Ecto neural progenitor cell (in vitro differentiated cells): ENCODE data around the gene ARID5A.
A peak's percentile ranks its signal among the peaks of the same experiment; 100 is the strongest.
"Not testable (repeated sequence)": the region's sequence is repeated elsewhere in the genome, so short reads cannot be mapped to it uniquely, and the experiment has no call there.

ENCODE experiments used
- DNase-seq: peaks from one replicate; pipeline ENCODE4 v3.0.0-alpha.2; 2018; ENCODE audit warnings: low spot score

ARID5A gene

GRCh38 chr2:96536445-96537065 lies at the start of gene ARID5A:
ARID5A (plus strand) TSS chr2:96536752; CDS start chr2:96536827, 75 bp downstream.
- peak; percentile 94 for DNase-seq

DNA sequence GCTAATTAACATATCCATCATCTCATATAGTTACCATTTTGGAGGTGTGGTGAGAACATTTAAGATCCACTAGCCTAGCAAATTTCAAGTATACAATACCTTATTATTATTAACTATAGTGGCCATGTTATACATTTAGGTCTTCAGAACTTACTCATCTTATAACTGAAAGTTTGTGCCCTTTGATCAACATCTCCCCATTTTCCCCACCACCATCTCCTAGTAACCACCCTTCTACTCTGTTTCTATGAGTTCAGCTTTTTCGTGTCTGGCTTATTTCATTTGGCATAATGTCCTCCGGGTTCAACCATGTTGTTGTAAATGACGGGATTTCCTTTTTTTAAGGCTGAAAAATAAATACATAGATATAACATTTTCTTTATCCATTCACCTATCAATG lies 47.3 kb upstream of the ARID5A start:
- DNase-seq = no peak

GRCh38 chr2:96489663-96490062 lies 46.9 kb upstream of the ARID5A start:
- DNase-seq = no peak

DNA sequence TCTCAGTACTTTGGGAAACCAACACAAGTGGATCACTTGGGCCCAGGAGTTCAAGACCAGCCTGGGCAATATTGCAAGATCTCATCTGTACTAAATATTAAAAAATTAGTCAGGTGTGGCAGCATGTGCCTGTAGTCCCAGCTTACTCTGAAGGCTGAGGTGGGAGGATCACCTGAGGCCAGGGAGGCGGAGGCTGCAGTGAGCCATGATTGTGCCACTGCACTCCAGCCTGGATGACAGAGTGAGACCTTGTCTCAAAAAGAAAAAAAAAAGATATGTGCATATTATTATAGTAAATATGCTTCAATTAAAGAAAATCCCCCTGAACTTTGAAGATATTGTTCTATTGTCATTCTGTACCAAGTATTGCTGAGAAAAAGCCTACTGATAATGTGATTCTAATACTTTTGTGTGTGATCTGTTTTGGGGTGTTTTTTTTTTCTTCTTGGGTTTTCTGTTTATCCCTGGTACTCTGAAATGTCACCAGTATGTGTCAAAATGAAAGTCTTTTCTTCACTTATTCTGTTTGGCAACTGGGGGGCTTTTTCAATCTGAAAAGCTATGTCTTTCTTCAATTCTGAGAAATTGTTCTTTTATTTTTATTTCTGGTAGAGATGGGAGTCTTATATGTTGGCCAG lies 44.6 kb upstream of the ARID5A start:
- DNase-seq = no peak

DNA sequence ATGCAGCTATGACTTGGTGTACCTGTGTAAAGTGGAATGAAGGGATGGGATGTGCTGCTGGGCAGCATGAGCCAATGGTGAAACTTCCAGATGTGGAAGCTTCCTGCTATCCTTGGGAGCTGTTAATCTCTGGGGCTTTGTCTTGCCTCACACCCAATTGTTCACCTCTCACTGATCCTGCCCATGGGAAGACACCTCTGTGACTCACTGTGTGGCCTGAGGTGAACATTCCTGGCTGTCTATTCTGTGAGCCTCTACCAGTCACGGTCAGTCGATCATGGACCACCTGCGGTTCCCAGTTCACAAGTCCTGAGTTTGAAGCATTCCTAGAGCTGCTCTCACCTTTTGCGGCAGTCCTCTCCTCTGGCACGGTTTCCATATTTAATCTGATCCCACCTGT lies 43.5 kb upstream of the ARID5A start:
- no peak for DNase-seq

DNA sequence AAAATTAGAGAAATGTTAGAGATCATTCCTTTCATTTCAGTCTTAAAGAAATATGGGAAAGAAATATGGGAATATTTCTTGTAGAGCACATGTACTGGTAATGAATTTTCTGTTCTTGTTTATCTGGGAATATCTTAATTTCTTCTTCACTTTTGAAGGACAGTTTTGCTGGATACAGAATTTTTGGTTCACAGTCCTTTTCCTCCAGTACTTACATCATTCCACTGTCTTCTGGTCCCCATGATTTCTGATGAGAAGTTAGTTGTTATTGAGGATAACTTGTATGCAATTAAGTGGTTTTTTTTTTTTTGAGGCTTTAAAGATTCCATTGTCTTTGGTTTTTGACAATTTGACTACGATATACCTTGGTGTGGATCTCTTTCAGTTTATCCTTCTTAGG lies 42.4 kb upstream of the ARID5A start:
- no peak for DNase-seq

DNA sequence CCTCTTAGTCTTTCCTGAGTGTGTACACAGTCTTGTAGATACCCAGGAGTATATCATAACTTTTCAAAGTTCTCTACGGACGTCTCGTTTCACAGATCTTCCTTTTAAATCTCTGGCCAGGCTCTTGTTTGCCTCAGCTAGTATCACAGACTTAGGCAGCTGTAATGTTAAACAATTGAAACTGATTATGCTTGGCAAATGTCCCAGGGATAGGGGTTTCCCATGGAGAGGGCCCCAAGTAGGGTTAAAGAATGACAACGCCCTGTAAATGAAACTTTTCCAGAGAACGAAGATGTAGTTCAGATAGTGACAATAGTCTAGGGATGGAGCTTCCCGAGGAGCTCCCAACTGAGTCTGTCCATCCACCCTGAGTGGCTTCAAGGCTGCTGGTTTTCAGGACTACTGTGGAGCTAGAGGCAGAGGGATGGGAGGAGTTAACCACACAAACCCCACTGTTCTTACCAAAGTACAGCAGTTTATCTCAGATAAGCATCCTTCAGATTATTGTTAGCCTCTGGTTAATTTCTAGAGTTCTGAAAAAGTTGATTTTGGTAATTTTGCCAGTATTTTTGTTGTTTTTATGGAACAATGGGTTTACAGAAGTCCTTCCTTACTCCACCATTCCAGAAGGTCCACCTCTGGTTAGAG lies 40.4 kb upstream of the ARID5A start:
- DNase-seq = no peak

DNA sequence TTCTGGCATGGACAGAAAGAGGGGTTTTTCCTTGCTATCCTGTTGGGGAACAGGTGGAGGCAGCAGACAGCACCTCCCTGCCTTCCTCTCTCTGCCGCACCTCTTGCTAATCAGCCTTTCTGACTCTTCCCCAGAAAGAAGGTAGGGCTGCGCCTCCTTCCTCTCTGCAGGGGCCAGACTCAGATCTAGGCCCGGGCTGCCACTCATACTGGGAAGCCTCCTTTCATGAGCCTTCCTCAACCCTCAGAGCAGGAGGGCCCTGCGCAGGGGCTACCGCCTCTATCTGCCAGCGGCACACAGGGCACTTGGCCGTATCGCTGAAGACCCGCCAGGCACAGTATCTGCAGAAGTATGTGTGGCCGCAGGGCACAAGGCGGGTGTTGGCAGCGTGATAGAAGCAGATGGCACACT lies 38.5 kb upstream of the ARID5A start:
- no peak for DNase-seq

DNA sequence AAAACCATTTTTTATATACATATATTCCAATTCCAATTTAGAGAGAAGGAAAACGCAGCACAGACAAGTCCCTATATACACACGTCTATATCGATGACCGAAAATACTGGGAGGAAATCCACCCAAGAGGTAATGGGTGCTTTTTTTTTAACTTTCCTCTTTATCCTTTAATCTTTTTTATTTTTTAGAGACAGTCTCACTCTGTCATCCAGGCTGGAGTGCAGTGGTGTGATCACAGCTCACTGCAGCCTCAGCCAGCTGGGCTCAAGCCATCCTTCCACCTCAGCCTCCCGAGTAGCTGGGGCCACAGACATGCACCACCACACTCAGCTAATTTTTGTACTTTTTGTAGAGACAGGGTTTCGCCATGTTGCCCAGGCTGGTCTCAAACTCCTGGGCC lies 37.9 kb upstream of the ARID5A start:
- DNase-seq = not testable (repeated sequence)

GRCh38 chr2:96499061-96499960 lies 37.2 kb upstream of the ARID5A start:
- DNase-seq = no peak

DNA sequence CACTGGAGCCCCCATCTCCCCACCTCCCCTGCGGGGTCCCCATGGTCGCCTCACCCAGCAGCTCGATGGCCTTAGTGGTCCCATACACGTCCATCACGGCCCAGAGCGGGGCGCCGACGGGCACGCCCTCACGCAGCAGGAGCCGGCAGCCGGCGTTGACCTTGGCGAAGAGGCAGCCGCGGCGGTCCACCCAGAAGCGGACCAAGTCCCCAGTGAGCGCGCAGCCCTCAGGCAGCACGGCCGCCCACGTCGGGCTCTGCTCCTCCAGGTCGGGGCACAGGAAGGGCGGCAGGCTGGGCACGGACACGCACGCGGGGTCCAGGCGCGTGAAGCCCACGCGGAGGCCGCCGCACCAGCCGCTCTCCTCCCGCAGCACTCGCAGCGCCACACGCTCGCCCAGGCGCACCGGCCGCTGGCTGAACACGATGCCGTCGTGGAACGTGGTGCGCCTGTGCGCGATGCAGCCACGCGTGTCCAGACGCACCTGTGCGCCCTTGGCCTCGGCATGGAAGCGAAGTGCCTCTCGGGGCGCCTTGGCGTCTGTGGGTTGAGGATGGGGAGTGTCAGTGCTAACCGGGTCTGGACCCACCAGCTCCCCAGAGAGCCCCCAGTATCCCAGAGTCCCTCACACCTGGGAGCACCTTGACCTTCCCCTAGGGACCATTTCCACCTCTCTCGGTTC lies 36.0 kb upstream of the ARID5A start:
- DNase-seq = no peak

DNA sequence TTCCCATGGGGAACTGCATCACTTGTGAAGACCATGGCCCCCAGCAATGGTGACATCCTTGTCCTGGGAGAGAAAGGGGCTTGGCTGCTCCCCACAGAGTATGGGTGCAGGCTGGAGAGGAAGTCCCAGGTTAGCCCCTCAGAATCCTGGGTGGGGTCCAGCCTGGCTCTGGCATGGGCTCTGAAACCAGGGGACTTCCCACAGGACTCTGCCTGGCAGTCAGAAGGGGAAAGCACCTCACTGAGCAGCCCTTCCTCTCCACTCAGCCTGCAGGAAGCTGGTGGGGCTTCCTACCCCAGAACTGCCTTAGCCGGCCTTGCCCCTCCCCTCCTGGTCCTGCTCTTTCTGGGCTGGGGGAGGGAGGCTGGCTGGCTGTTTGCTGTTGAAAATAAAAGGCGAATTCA lies 35.1 kb upstream of the ARID5A start:
- no peak for DNase-seq

- no peak for DNase-seq
These were observed 34.4 kb upstream of the ARID5A start for GRCh38 chr2:96501886-96502810.

DNA sequence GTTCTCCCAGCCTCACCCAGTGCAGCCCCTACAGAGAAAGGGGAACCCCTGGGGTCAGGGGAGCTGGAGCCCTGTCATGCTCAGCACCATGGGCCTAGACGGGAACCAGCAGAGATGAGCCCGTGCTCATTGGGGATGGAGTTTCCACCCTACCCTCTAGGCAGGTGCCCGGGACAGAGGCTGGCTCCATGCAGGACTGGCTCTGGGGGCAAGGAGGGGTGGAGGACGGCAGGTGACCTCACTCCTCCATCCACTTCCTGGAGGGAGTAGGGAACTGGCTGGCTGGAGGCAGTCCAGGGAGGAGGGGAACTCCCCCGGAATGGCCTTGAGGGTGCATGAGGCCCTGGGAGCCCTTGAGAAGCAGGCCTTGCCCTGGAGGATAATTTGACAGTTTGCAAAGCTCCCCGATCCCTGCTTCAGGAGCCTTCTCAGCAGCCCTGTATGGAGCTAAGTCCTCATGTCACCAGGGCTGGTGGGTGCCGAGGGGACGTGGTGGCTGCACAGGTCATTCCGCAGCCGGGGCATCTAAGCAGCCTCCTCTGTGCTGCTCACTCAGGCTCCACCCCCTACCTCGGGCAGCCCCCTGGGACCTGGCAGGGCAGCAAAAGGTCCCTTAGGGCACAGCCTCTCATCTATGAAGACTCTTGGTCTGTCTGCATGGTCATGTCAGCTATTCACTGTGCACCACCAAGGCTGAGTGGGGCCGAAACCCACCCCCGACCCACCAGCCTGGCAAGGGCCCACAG lies 33.5 kb upstream of the ARID5A start:
- DNase-seq = no peak

- DNase-seq = no peak
These were observed 32.8 kb upstream of the ARID5A start for GRCh38 chr2:96503637-96504243.

DNA sequence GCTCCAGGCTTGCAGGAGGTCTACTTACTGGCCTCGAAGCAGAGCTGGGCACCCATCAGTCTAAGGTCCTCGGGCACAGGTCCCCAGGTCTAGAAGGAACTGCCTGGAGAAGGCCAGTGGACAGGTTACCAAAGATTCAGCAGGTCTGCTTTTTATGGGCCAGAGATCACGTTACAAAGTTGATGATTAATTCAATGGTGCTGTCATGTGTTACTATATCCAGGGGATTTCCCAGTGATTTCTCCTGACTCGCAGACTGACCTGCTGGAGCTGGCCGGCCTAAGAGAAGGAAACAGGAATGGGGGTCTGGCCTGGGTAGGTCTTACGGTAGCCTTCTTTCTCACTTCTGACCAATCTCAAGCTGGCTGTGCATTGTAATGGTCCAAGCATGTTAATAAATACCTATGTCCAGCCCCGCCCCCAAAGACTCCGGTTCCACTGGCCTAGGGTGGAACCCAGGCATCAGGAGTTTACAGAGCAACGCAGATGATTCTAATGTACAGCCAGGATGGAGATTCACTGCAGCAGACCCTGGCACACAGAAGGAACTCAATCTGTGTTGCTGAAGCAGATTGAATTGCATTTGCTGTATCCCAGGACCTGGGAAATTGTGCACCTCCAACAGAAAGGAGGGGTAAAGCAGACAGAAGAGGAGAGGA lies 31.2 kb upstream of the ARID5A start, which contains the start of gene NEURL3:
TSS of gene NEURL3 (minus strand) at position 127 of the 659 bp plus-strand sequence. CDS start at position 56, 71 bp downstream.
- DNase-seq = no peak

GRCh38 chr2:96506016-96506906 lies 30.3 kb upstream of the ARID5A start:
- no peak for DNase-seq

GRCh38 chr2:96506907-96507240 lies 29.7 kb upstream of the ARID5A start:
- no peak for DNase-seq
